Ovary (tissue), 3 donors: ENCODE data around the gene GRK1.
"Not testable (repeated sequence)": the region's sequence is repeated elsewhere in the genome, so short reads cannot be mapped to it uniquely, and the experiment has no call there.

Experiments
- CTCF ChIP-seq, 3 donors: fragments of 450-650 bp in 2 of 3; fragments of 200-600 bp in 1 of 3; IDR thresholded peaks; one replicate each; pipeline versions ENCODE4 v1.5.1 to v1.8.0; 2016 to 2022; ENCODE audit warnings: antibody characterized with exemption in 3 of 3, mild to moderate bottlenecking in 1 of 3
- EP300 ChIP-seq: sonication (generic); formaldehyde crosslinking; IDR thresholded peaks from one replicate; pipeline ENCODE4 v1.6.1; 2017; ENCODE audit warnings: antibody characterized with exemption
- POLR2A ChIP-seq: fragments of 450-650 bp; IDR thresholded peaks from one replicate; pipeline ENCODE4 v1.6.1; 2017; ENCODE audit warnings: antibody characterized with exemption, mild to moderate bottlenecking, moderate library complexity
- donor health status: DM: no; HTN: no; CAD: no.

GRCh38 chr13:113752211-113752986, 85.4 kb downstream of the GRK1 start:
- TF ChIP-seq EP300; CTCF (IDR thresholded peaks at IDR 0.05); POLR2A: not testable (repeated sequence)
